Adipocyte (in vitro differentiated cells): ENCODE data around the gene FMNL2.

Experiments
- DNase-seq: peaks from one replicate; pipeline ENCODE4 v3.0.0-alpha.2; 2015; ENCODE audit warnings: low read depth
- H3K27me3 ChIP-seq: replicated peaks from 2 replicates; pipeline ENCODE4 v1.7.0; 2013; ENCODE audit warnings: mild to moderate bottlenecking, low read length, moderate library complexity; ENCODE audit not compliant: control insufficient read depth, insufficient read depth
- H3K36me3 ChIP-seq: 2 replicates; pipeline ENCODE4 v1.7.0; 2013; ENCODE audit warnings: low read length, mild to moderate bottlenecking, moderate library complexity; ENCODE audit not compliant: control insufficient read depth, insufficient read depth, severe bottlenecking
- H3K4me1 ChIP-seq: 2 replicates; pipeline ENCODE4 v1.7.0; 2013; ENCODE audit warnings: mild to moderate bottlenecking, low read length, moderate library complexity; ENCODE audit not compliant: control insufficient read depth, insufficient read depth
- H3K4me3 ChIP-seq: 2 replicates; pipeline ENCODE4 v1.7.0; 2013; ENCODE audit warnings: mild to moderate bottlenecking, low read length, moderate library complexity
- H3K9ac ChIP-seq: 2 replicates; pipeline ENCODE4 v1.7.0; 2013; ENCODE audit warnings: mild to moderate bottlenecking, low read length, moderate library complexity
- H3K9me3 ChIP-seq: 2 replicates; pipeline ENCODE4 v1.7.0; 2013; ENCODE audit warnings: mild to moderate bottlenecking, low read length, moderate library complexity; ENCODE audit not compliant: control insufficient read depth

Gene FMNL2

DNA sequence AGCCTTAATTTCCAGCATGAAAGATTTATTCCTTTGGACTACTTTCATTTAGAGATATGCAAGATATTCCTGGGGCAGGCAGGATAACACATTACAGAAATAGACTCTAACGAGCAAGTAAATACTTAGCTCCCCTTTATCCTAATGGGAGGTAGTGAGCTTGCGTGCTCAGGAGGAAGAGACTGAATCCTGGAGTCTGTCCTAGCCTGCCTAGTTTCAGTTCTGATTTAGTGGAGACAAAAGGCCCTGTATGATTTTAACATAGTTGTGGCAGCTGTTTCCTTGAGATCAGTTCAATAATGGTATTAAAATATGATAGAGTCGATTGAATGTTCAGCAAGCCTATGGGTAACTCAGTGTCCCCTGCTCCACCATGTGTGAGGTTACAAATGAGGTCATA is 109.5 kb downstream of the FMNL2 start:
- no peaks in the 10 kb centered on the region for H3K36me3 ChIP-seq
- no peak overlapping the region for H3K9ac ChIP-seq
- no peaks in the 10 kb centered on the region for H3K27me3 ChIP-seq
- H3K9me3 ChIP-seq = no peaks in the 10 kb centered on the region
- peaks cover 43% of the 10 kb centered on the region for H3K4me1 ChIP-seq
- H3K4me3 ChIP-seq = no peak overlapping the region
- DNase-seq = no peak

DNA sequence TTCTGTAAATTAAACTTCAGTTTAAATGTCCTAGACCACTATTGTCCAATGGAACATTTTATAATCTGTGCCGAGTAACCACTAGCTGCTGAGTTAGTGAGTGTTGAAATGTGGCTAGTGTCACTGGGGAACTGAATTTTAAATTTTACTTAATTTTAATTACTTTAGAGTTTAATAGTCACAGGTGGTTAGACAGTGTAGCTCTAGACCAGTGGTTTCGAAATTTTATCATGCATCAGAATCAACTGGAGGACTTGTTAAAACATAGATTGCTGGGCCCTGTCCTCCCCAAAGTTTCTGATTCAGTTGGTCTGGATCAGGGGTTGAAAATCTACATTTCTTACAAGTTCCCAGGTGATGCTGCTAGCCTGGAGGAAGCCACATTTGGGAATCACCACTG is 110.4 kb downstream of the FMNL2 start:
- no peak overlapping the region for H3K9ac ChIP-seq
- H3K36me3 ChIP-seq = no peaks in the 10 kb centered on the region
- H3K4me1 ChIP-seq = peaks cover 43% of the 10 kb centered on the region
- no peaks in the 10 kb centered on the region for H3K27me3 ChIP-seq
- no peak for DNase-seq
- H3K4me3 ChIP-seq = no peak overlapping the region
- H3K9me3 ChIP-seq = no peaks in the 10 kb centered on the region

DNA sequence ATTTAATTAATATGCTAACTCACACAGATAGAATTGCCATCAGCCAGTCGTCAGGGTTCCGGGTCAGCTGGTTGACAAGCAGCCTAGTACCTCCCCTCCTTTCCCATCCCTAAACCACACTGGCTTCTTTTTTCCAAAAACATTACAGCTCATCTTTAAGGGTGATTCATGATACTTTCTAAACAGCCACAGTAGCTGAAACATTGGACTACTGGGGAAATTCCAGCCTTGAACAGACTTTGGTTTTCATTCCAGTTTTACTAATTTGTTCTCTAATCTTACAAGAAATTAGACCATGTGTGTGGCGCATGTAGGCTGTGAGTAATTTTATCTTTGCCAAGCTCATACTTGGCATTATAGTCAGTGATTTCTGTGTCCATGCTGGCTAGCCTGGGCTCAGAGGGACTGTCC is 110.8 kb downstream of the FMNL2 start:
- H3K36me3 ChIP-seq = no peaks in the 10 kb centered on the region
- no peak overlapping the region for H3K4me3 ChIP-seq
- H3K9me3 ChIP-seq = no peaks in the 10 kb centered on the region
- no peaks in the 10 kb centered on the region for H3K27me3 ChIP-seq
- peak; percentile 67 for DNase-seq
- no peak overlapping the region for H3K9ac ChIP-seq
- peaks cover 43% of the 10 kb centered on the region for H3K4me1 ChIP-seq

DNA sequence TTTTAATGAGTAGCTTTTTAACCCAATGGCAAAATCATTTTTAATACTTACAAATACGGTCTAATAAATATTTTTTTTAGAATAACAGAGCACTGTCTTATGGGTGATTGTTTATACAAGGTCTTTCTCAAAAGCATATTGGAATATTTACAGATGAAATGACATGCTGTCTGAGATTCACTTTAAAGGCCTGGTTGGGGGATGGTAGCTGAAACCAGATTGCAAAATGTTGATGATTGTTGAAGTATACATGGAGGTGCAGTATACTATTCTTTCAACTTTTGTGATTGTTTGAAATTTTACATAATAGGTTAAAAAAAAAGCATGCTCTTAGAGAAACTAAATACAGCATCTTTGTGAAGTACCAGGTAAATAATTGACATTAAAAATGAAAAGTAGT is 111.2 kb downstream of the FMNL2 start:
- no peak overlapping the region for H3K4me3 ChIP-seq
- DNase-seq = no peak
- H3K9me3 ChIP-seq = no peaks in the 10 kb centered on the region
- peak overlapping the region; percentile 27 for H3K9ac ChIP-seq
- H3K27me3 ChIP-seq = no peaks in the 10 kb centered on the region
- H3K36me3 ChIP-seq = no peaks in the 10 kb centered on the region
- H3K4me1 ChIP-seq = peaks cover 43% of the 10 kb centered on the region

DNA sequence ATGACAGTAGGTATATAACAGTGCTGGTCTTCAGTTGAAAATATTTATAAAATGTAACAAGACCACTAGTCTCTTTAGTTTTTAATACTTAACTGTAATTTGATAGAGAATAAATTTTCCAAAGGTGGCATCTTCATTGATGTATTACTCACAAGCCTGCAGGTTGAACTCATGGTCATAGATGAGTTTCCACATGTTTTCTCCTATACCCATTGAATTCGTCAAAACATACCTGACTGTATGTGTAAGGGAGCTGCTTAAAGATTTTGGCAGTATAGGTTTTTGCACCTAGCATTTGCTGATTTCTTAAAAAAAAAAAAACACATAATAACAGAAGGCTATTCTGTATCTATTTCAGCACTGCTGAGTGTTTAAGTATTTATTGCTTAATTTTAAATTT is 112.9 kb downstream of the FMNL2 start:
- H3K9me3 ChIP-seq = no peaks in the 10 kb centered on the region
- peaks cover 43% of the 10 kb centered on the region for H3K4me1 ChIP-seq

DNA sequence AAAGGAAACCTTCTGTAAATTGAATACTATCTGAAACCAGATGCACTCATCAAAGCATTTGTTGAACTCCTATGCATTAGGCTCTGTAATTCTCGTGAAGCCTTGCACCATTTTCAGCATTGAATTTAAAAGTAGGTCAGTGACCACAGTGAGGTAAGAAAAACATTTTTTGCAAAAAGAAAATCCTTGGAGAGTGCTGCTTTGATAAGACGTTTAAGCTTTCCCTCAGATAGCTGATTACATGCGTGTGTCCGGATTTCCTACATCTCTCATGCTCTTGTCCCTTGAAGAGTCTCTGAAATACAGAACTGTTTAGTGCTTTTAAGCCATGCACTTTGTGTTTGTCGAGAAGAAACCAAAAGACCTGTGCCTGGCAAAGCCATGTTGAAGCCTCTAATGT is 113.6 kb downstream of the FMNL2 start:
- Histone ChIP-seq H3K4me1 (peaks cover 40% of the 10 kb centered on the region), H3K36me3 (no peaks in the 10 kb centered on the region), H3K9ac (no peak overlapping the region), H3K9me3 (no peaks in the 10 kb centered on the region), H3K27me3 (no peaks in the 10 kb centered on the region), H3K4me3 (no peak overlapping the region)
- DNase-seq = no peak

More for the DNA sequence above, 112.9 kb downstream of the FMNL2 start:
- no peak overlapping the region for H3K9ac ChIP-seq
- no peaks in the 10 kb centered on the region for H3K27me3 ChIP-seq
- H3K4me3 ChIP-seq = no peak overlapping the region
- no peak for DNase-seq
- no peaks in the 10 kb centered on the region for H3K36me3 ChIP-seq

DNA sequence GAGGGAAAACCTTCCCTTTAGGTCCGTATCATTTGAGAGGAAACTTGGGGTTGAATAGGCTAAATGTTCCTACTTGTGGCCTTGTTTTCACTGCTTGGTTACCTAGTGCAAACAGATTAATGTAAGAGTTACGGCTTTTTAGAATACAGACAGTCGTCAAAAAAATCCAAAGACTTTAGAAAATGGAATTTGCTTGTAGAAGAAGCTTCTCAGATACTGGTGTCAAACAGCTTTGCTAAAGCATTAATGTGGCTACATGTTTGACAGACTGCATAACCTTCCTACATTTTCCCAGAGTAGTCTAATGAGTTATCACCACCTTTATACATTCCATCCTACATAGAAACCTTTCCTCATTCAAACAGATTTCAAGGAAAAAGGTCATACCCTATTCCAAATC is 114.6 kb downstream of the FMNL2 start:
- Histone ChIP-seq H3K4me3 (no peak overlapping the region), H3K4me1 (peaks cover 30% of the 10 kb centered on the region), H3K27me3 (no peaks in the 10 kb centered on the region), H3K36me3 (no peaks in the 10 kb centered on the region), H3K9me3 (no peaks in the 10 kb centered on the region), H3K9ac (no peak overlapping the region)
- no peak for DNase-seq

DNA sequence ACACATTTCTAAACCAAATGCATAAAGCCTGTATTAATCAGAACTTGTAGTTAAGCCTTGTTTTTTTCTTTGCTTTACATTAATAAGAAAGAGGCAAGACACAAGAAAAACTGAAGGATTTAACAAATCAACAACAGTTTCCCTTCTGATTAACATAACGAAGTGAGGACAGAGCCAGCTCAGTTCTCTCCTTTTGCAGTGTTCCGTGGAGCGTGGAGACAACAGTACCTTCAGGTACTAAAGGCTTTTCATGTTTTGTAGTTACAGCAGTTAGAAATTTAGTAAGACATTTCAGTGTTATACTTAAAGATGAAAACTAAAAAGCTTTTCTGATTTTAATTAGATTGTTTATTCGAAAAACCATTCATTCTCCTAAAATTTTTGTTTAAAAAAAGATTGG is 115.2 kb downstream of the FMNL2 start:
- Histone ChIP-seq H3K9ac (no peak overlapping the region), H3K9me3 (no peaks in the 10 kb centered on the region), H3K27me3 (no peaks in the 10 kb centered on the region), H3K36me3 (no peaks in the 10 kb centered on the region), H3K4me1 (peaks cover 24% of the 10 kb centered on the region), H3K4me3 (no peak overlapping the region)
- DNase-seq = no peak

DNA sequence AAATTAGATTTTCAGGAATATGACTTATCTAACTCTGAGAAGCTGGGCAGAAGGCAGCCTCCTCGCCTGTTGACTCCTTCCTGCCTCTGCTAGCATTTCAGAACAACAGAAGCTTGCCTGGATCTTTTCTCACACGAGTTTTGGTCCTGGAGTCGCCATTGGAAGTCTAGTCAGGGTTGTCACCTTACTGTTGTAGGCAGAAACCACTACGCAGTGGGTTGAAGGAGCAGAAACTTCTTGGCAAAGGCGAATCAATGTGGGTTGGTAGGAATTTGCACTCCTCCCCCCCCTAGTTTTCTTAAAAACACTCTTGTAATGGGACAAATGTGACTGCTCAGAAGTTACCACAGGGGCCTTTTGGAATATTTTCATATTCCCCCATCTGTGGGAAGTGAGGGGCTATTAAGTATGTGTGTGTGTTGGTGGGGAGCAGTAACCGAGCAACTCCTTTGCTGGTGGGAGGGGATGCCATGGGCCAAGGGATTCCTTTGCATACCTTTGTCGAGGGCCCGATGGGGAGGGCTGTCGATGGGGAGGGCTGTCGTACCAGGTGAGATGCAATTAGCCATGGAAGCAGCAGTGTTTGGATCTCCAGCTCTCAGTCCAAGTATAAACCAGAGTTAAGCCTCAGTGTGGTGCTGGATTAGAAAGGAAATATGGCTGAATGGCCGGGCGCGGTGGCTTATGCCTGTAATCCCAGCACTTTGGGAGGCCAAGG is 117.4 kb downstream of the FMNL2 start:
- Histone ChIP-seq H3K4me1 (peaks cover 4% of the 10 kb centered on the region), H3K9me3 (no peaks in the 10 kb centered on the region), H3K27me3 (no peaks in the 10 kb centered on the region), H3K9ac (no peak overlapping the region), H3K36me3 (no peaks in the 10 kb centered on the region), H3K4me3 (no peak overlapping the region)
- DNase-seq = no peak

DNA sequence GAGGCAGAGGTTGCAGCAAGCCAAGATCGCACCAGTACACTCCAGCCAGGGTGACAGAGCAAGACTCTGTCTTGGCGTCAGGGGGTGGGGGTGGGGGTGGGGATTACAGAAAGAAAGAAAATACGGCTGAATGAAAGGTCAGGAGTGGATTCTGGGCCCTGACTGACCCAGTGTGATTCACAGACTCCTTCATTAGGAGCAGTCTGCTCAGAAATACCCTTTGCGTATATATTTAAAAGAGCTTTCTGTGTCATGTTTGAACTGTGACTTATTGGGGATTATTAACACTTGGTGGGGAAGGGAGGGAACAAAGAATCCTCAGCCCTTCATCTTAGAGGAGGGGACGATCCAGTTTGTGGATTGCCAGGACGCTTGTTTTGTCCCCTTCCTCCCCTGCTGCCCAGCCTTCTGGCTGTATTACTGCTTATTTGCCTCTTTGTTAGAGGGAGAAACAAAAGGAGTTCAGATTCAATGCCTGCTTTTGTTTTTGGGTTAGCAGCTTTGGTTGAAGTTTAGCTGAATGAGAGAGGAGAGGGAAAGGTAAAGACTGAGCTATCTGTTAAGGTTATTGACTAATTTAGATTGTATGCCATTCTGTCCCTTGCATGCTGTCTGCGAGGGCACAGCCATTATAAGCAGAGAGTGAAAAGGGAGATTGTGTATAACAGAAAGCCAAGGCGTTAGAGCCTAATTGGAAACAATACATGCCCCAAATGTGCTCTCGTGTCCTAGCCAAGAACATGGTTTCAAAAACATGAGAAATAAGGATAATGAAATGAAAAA is 118.3 kb downstream of the FMNL2 start:
- Histone ChIP-seq H3K36me3 (no peaks in the 10 kb centered on the region), H3K4me3 (no peak overlapping the region), H3K9me3 (no peaks in the 10 kb centered on the region), H3K27me3 (no peaks in the 10 kb centered on the region), H3K9ac (no peak overlapping the region), H3K4me1 (peaks cover 4% of the 10 kb centered on the region)
- no peak for DNase-seq

DNA sequence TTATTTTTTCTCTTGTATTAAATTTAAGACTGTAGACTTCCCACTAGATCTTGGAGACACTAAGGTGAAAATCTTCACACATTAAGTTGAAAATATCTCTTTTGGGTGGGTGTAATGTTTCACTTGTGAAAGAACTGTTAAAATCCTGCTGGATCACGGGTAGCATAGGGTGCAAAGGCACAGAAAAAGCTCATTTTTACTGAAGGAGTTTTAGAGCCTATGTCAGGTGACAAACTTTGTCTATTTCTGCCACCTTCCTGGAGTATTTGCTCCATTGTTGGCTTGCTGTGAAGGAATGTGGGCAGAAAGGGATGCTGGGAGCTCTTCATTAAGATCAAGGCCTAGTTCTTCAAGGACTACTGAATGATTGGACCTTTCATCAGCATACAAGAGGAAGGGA is 119.4 kb downstream of the FMNL2 start:
- Histone ChIP-seq H3K4me3 (no peak overlapping the region), H3K27me3 (no peaks in the 10 kb centered on the region), H3K9me3 (no peaks in the 10 kb centered on the region), H3K4me1 (no peaks in the 10 kb centered on the region), H3K36me3 (no peaks in the 10 kb centered on the region), H3K9ac (no peak overlapping the region)
- DNase-seq = no peak
